IMR-90 (cell line): Measurements from ENCODE around the gene INO80B. TPM values are rescaled to one million over a fixed set of nuclear protein-coding genes. Genes with fewer than 3 reads are reported as not detected.

Experiments used
- ATAC-seq: fragments of 200-7000 bp; cut with Tn5 transposase; 2 replicates; pipeline ENCODE4 v1.9.1; 2020; ENCODE audit warnings: low read depth, mild to moderate bottlenecking, moderate library complexity
- BruUV-seq: library from RNA; stranded (reverse); fragments of 400-500 nt; replicated peaks from 2 replicates; lab custom pipeline; 2021; lab: Mats Ljungman, UMichigan
- CTCF ChIA-PET: fragments of 300-600 bp; formaldehyde crosslinking; extraction: SDS; loops from one replicate; lab custom pipeline; 2021; ENCODE audit warnings: antibody characterized with exemption; lab: Yijun Ruan, JAX
- POLR2A ChIA-PET: fragments of 300-600 bp; sonication (Branson Sonifier 250); formaldehyde crosslinking; loops from one replicate; lab custom pipeline; 2022; ENCODE audit warnings: antibody characterized with exemption; ENCODE audit not compliant: unreplicated experiment; lab: Charles Lee
- DNase-seq: peaks from one replicate; pipeline ENCODE4 v3.0.0; 2013
- H2AFZ ChIP-seq: replicated peaks from 2 replicates; pipeline ENCODE3; 2013; ENCODE audit warnings: low read length, mild to moderate bottlenecking; ENCODE audit not compliant: poor library complexity
- H2AK5ac ChIP-seq: 2 replicates; pipeline ENCODE4 v1.6.1; 2013; ENCODE audit warnings: low read depth, low read length, inconsistent platforms
- H2AK9ac ChIP-seq: replicated peaks from 2 replicates; pipeline ENCODE3; 2013; ENCODE audit warnings: mild to moderate bottlenecking, low read depth, low read length, moderate library complexity; ENCODE audit not compliant: poor library complexity
- H2BK120ac ChIP-seq: 2 replicates; pipeline ENCODE4 v1.6.1; 2013; ENCODE audit warnings: low read depth, low read length, inconsistent platforms
- H2BK15ac ChIP-seq: 3 replicates; pipeline ENCODE4 v1.6.1; 2013; ENCODE audit warnings: low read depth, low read length, inconsistent platforms
- H2BK20ac ChIP-seq: 2 replicates; pipeline ENCODE4 v1.6.1; 2013; ENCODE audit warnings: low read depth, mild to moderate bottlenecking, inconsistent platforms, low read length, moderate library complexity
- H2BK5ac ChIP-seq: 2 replicates; pipeline ENCODE4 v1.6.1; 2013; ENCODE audit warnings: mild to moderate bottlenecking, low read depth, low read length, inconsistent platforms; ENCODE audit not compliant: poor library complexity, severe bottlenecking
- H3K14ac ChIP-seq: replicated peaks from 2 replicates; pipeline ENCODE4 v1.6.1; 2013; ENCODE audit warnings: low read depth, low read length, inconsistent platforms
- H3K18ac ChIP-seq: 2 replicates; pipeline ENCODE4 v1.6.1; 2013; ENCODE audit warnings: low read depth, low read length, control low read depth
- H3K23ac ChIP-seq: 2 replicates; pipeline ENCODE4 v1.6.1; 2013; ENCODE audit warnings: low read depth, low read length, inconsistent platforms
- H3K27ac ChIP-seq: 2 replicates; pipeline ENCODE4 v1.5.1; 2013; ENCODE audit warnings: mild to moderate bottlenecking, control low read depth, low read length; ENCODE audit not compliant: insufficient read depth
- H3K27me3 ChIP-seq: 2 replicates; pipeline ENCODE4 v1.6.1; 2013; ENCODE audit warnings: low read length; ENCODE audit not compliant: control insufficient read depth, insufficient read depth
- H3K36me3 ChIP-seq: 2 replicates; pipeline ENCODE4 v1.6.1; 2013; ENCODE audit warnings: low read length, mixed read lengths; ENCODE audit not compliant: control insufficient read depth, insufficient read depth
- H3K4ac ChIP-seq: 2 replicates; pipeline ENCODE4 v1.6.1; 2013; ENCODE audit warnings: low read depth, low read length, inconsistent platforms
- H3K4me1 ChIP-seq: 2 replicates; pipeline ENCODE4 v1.6.1; 2013; ENCODE audit warnings: low read length, mixed read lengths; ENCODE audit not compliant: control insufficient read depth, insufficient read depth
- H3K4me2 ChIP-seq: 2 replicates; pipeline ENCODE4 v1.6.1; 2013; ENCODE audit warnings: low read depth, mild to moderate bottlenecking, control low read depth, low read length, moderate library complexity
- H3K4me3 ChIP-seq: 2 replicates; pipeline ENCODE4 v1.5.1; 2013; ENCODE audit warnings: low read depth, mild to moderate bottlenecking, control low read depth, low read length, moderate library complexity; ENCODE audit not compliant: insufficient read depth
- H3K56ac ChIP-seq: 2 replicates; pipeline ENCODE4 v1.6.1; 2013; ENCODE audit warnings: low read length, inconsistent platforms; ENCODE audit not compliant: insufficient read depth; ENCODE audit errors: extremely low read depth
- H3K79me1 ChIP-seq, 2 experiments: 2 replicates each; pipeline ENCODE4 v1.6.1; 2013; ENCODE audit warnings: low read length in 2 of 2, inconsistent platforms in 1 of 2, low read depth in 1 of 2
- H3K9ac ChIP-seq: 2 replicates; pipeline ENCODE4 v1.6.1; 2013; ENCODE audit warnings: low read depth, low read length, control low read depth
- H3K9me1 ChIP-seq: 2 replicates; pipeline ENCODE4 v1.6.1; 2013; ENCODE audit warnings: low read length, inconsistent platforms; ENCODE audit not compliant: insufficient read depth
- H3K9me3 ChIP-seq: 2 replicates; pipeline ENCODE4 v1.6.1; 2013; ENCODE audit warnings: low read length; ENCODE audit not compliant: control insufficient read depth, insufficient read depth
- H4K20me1 ChIP-seq: 2 replicates; pipeline ENCODE4 v1.6.1; 2013; ENCODE audit warnings: low read length, inconsistent platforms; ENCODE audit not compliant: insufficient read depth
- H4K5ac ChIP-seq: 2 replicates; pipeline ENCODE4 v1.6.1; 2013; ENCODE audit warnings: mild to moderate bottlenecking, low read depth, low read length, control low read depth
- H4K8ac ChIP-seq, 2 experiments: 2 replicates each; pipeline ENCODE4 v1.6.1; 2013; ENCODE audit warnings: low read depth in 2 of 2, low read length in 2 of 2, control low read depth in 1 of 2, inconsistent platforms in 1 of 2
- H4K91ac ChIP-seq: 2 replicates; pipeline ENCODE4 v1.6.1; 2013; ENCODE audit warnings: low read depth, low read length, inconsistent platforms; ENCODE audit not compliant: insufficient read depth
- BHLHE40 ChIP-seq: fragments of 150-350 bp; IDR thresholded peaks from 2 replicates; pipeline ENCODE4 v1.6.1; 2016; ENCODE audit warnings: mild to moderate bottlenecking, low read depth, low read length
- CEBPB ChIP-seq: IDR thresholded peaks from 2 replicates; pipeline ENCODE4 v1.6.1; 2012; ENCODE audit warnings: low read depth, low read length, improper control_type of control experiment
- CTCF ChIP-seq: conservative IDR thresholded peaks from 2 replicates; pipeline ENCODE4 v1.5.1; 2012; ENCODE audit warnings: mild to moderate bottlenecking, low read depth, low read length, improper control_type of control experiment
- ELK1 ChIP-seq: fragments of 150-350 bp; IDR thresholded peaks from 2 replicates; pipeline ENCODE4 v1.6.1; 2016; ENCODE audit warnings: low read depth, mild to moderate bottlenecking, low read length, moderate library complexity, borderline replicate concordance
- FOS ChIP-seq: fragments of 150-350 bp; IDR thresholded peaks from 2 replicates; pipeline ENCODE4 v1.6.1; 2016; ENCODE audit warnings: low read depth, low read length
- MAFK ChIP-seq: IDR thresholded peaks from 2 replicates; pipeline ENCODE4 v1.6.1; 2012; ENCODE audit warnings: low read depth, low read length, improper control_type of control experiment
- MAZ ChIP-seq: IDR thresholded peaks from 2 replicates; pipeline ENCODE4 v1.6.1; 2012; ENCODE audit warnings: low read depth, mild to moderate bottlenecking, low read length, improper control_type of control experiment, moderate library complexity, borderline replicate concordance
- NFE2L2 ChIP-seq: fragments of 150-350 bp; IDR thresholded peaks from 2 replicates; pipeline ENCODE4 v1.6.1; 2016; ENCODE audit warnings: low read depth, mild to moderate bottlenecking, low read length
- RAD21 ChIP-seq: IDR thresholded peaks from 2 replicates; pipeline ENCODE4 v1.6.1; 2012; ENCODE audit warnings: low read length, improper control_type of control experiment
- RCOR1 ChIP-seq: IDR thresholded peaks from 2 replicates; pipeline ENCODE4 v1.6.1; 2012; ENCODE audit warnings: mild to moderate bottlenecking, low read length, improper control_type of control experiment; ENCODE audit not compliant: insufficient replicate concordance
- RFX5 ChIP-seq: IDR thresholded peaks from 2 replicates; pipeline ENCODE4 v1.8.0; 2012; ENCODE audit warnings: low read depth, mild to moderate bottlenecking, low read length, moderate library complexity
- WGBS, 2 experiments: methylation state at CpG; one replicate each; pipeline versions ENCODE4 v1.1.5 to v1.1.7; 2013; ENCODE audit warnings: missing lambda C conversion rate in 2 of 2; ENCODE audit not compliant: insufficient read length in 1 of 2; ENCODE audit errors: extremely low coverage in 2 of 2; 5-methylcytosine and 5-hydroxymethylcytosine counted together
- dilution Hi-C: fragments of 300-500 bp; cut with HindIII; formaldehyde crosslinking; loops from one replicate; pipeline ENCODE4 v1.14.3; 2018; ENCODE audit warnings: low sequenced_read_pairs; ENCODE audit not compliant: unreplicated experiment
- in situ Hi-C: fragments of 300-500 bp; cut with MboI; formaldehyde crosslinking; loops from 3 replicates; pipeline ENCODE4 v1.14.3; 2019; ENCODE audit warnings: low sequenced_read_pairs, inconsistent platforms, mixed read lengths
- intact Hi-C: fragments of 100-400 bp; cut with micrococcal nuclease; formaldehyde crosslinking; loops from 2 replicates; pipeline ENCODE4 v1.10.0; 2022
- polyA plus RNA-seq, 3 experiments: library from polyadenylated mRNA; depleted of rRNA; stranded (reverse); fragments of >200 nt; gene quantifications; 2 replicates each; pipeline ENCODE4 v1.2.3, GENCODE V29; 2012; ENCODE audit warnings: low replicate concordance in 1 of 3
- total RNA-seq: library from RNA; depleted of rRNA; stranded (reverse); fragments of >200 nt; gene quantifications from 2 replicates; pipeline ENCODE4 v1.2.3, GENCODE V29; 2012

INO80B gene
- total and polyA plus RNA-seq, 2 of the 4 experiments (the other 2 are of a cell fraction): 4.5 to 10.5 TPM

DNA sequence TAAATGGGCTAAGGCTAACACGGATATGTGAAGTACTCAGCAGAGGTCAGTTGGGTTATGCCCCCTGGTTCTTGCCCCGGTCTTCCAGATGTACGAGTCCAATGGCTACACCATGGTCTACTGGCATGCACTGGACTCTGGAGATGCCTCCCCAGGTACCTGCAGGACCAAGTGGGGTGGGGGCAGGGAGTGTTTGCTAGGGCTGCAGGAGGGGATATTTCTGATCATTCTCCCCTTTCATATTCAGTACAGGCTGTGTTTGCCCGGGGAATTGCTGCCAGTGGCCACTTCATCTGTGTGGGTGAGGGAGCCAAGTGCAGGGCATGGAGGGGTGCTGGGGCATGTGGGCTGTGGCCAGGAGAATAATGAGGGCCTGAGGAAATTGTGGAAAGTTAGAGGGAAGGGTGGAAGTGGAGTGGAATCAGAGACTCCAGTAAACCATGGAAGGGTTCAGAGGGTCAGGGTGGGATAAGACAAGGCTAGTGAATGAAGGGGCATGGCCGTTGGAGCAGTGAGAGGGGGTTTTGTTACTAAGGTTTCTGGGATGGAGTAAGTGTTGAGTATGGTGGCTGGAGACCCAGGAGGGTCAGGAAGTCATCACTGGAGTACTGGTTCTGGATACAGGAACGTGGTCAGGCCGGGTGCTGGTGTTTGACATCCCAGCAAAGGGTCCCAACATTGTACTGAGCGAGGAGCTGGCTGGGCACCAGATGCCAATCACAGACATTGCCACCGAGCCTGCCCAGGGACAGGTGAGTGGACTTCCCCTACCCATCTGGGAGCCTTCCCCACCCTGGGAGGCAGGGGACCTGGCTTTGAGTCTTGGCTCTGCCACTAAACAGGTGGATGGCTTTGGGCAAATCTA, 31.4 kb upstream of the INO80B start (continued):
- no peak for TF ChIP-seq NFE2L2

DNA sequence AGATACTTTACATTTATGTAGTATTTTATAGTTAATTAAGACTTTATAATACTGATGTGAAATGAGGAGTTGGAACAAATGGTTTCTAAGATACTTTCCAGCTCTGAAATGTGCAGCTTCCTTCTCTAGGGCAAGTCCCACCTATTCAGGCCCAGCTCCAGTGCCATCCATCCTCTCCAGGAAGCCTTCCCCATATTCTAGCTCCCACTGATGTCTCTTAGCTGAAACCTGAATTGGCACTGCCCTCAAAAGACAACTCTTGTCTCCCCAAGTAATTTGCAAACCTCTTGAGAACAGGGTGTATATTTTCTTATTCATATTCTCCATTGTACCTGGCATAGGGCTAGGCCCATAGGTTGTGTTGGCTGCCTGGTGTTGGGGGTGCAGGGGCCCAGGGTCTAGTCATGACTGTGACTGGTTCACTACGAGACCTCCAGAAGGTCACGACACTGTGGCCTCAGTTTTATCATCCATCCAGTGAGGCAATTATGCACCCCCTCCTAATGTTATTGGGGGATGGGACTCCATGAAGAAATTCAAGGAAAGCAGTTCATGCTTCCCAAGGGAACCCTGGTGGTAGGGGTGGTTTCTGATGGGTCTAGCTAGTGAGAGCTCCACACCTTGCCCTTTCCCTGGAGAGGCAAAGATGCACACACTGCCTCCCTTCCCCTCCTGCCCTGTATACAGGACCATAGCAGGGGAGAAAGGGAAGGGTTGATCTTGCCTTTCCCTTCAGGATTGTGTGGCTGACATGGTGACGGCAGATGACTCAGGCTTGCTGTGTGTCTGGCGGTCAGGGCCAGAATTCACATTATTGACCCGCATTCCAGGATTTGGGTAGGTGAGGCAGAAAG, 30.5 kb upstream of the INO80B start:
- Histone ChIP-seq H3K4me1 (peaks cover 3% of the 10 kb centered on the region), H3K4ac (no peak overlapping the region), H4K8ac (no peak overlapping the region), H3K36me3 (peaks cover 42% of the 10 kb centered on the region), H2AK9ac (no peak overlapping the region), H3K18ac (no peak overlapping the region), H3K27me3 (no peaks in the 10 kb centered on the region), H2AK5ac (no peak overlapping the region), H2BK15ac (no peak overlapping the region), H2BK20ac (no peak overlapping the region), H3K14ac (no peak overlapping the region), H2AFZ (no peak overlapping the region), H3K27ac (no peak overlapping the region), H4K20me1 (0 out of 2 replicates have a peak, but pooled peaks cover 3% of the 10 kb centered on the region), H3K9me1 (peaks cover 7% of the 10 kb centered on the region), H4K5ac (no peak overlapping the region), H2BK120ac (no peak overlapping the region), H3K4me3 (no peak overlapping the region), H4K91ac (no peak overlapping the region), H3K23ac (no peak overlapping the region), H2BK5ac (no peak overlapping the region), H3K9ac (no peak overlapping the region), H3K56ac (no peak overlapping the region), H3K4me2 (no peak overlapping the region), H3K79me1 (peaks cover 2 to 8% of the 10 kb centered on the region in 2 experiments; a peak in 2 of 4 replicates), H3K9me3 (no peaks in the 10 kb centered on the region)
- CTCF ChIA-PET: no interaction called here
- dilution Hi-C loops (no loop called here), intact Hi-C loops (no loop called here), in situ Hi-C loops (no loop called here)
- POLR2A ChIA-PET: no interaction called here
- BruUV-seq: no TSS peak
- 83% methylated on average over 2 of the region's 5 CpGs; no CpG with 5 or more reads in 1 of the 2 experiments for WGBS, 2 experiments
- ATAC-seq: no peak
- DNase-seq: no peak
- TF ChIP-seq RFX5 (no peak), MAZ (no peak), RCOR1 (no peak), CTCF (no peak), BHLHE40 (no peak), CEBPB (no peak), ELK1 (no peak), NFE2L2 (no peak), RAD21 (no peak), FOS (no peak), MAFK (no peak)
